NCI-H128 (cell line): ENCODE data around the gene KRABD2.
"Not testable (repeated sequence)": the region's sequence is repeated elsewhere in the genome, so short reads cannot be mapped to it uniquely, and the experiment has no call there.

ENCODE experiments used
- DNase-seq: peaks from one replicate; lab custom pipeline; 2025; ENCODE audit not compliant: unreplicated experiment; lab: John Stamatoyannopoulos, UW

Gene KRABD2

GRCh38 chr17:8392674-8393469 lies 16.4 kb upstream of the KRABD2 start:
- no peak for DNase-seq

GRCh38 chr17:8392274-8392673 lies 15.8 kb upstream of the KRABD2 start:
- DNase-seq, result no peak

GRCh38 chr17:8391711-8392110 lies 15.2 kb upstream of the KRABD2 start:
- DNase-seq, result no peak

GRCh38 chr17:8387914-8388651 lies 11.6 kb upstream of the KRABD2 start:
- no peak for DNase-seq

GRCh38 chr17:8386841-8387240 lies 10.3 kb upstream of the KRABD2 start:
- no peak for DNase-seq

- no peak for DNase-seq
These were observed 8.4 kb upstream of the KRABD2 start for GRCh38 chr17:8384801-8385378.

- peak; percentile 94 for DNase-seq
These were observed 6.8 kb upstream of the KRABD2 start, which contains the start of gene RPL26 for GRCh38 chr17:8383143-8383822. TSS of gene RPL26 (minus strand) at chr17:8383193. CDS start at chr17:8382310, 883 bp downstream.

GRCh38 chr17:8382880-8383142 lies 6.3 kb upstream of the KRABD2 start:
- no peak for DNase-seq

GRCh38 chr17:8382052-8382879 lies 5.8 kb upstream of the KRABD2 start:
- DNase-seq, result no peak

GRCh38 chr17:8380049-8380448 lies 3.5 kb upstream of the KRABD2 start:
- DNase-seq, result no peak

- DNase-seq, result not testable (repeated sequence)
These were observed 1.6 kb upstream of the KRABD2 start for GRCh38 chr17:8378117-8378516.

- no peak for DNase-seq
These were observed 918 bp upstream of the KRABD2 start for GRCh38 chr17:8377422-8377821.

- DNase-seq, result no peak
These were observed 705 bp downstream of the KRABD2 start for GRCh38 chr17:8375738-8376259.

- DNase-seq, result not testable (repeated sequence)
These were observed 2.6 kb downstream of the KRABD2 start for GRCh38 chr17:8373856-8374255.

- no peak for DNase-seq
These were observed 4.1 kb downstream of the KRABD2 start for GRCh38 chr17:8372422-8372821.

GRCh38 chr17:8371786-8372185 lies 4.7 kb downstream of the KRABD2 start:
- DNase-seq, result no peak

- no peak for DNase-seq
These were observed 6.6 kb downstream of the KRABD2 start for GRCh38 chr17:8369944-8370343.

GRCh38 chr17:8368193-8368592 lies 8.3 kb downstream of the KRABD2 start:
- DNase-seq, result no peak

- DNase-seq, result no peak
These were observed 10.3 kb downstream of the KRABD2 start for GRCh38 chr17:8366231-8366630.

GRCh38 chr17:8365143-8365542 lies 11.4 kb downstream of the KRABD2 start:
- DNase-seq, result no peak
